ENCODE results near the gene SYNC.
"Not testable (repeated sequence)": the region's sequence is repeated elsewhere in the genome, so short reads cannot be mapped to it uniquely, and the experiment has no call there.

The SYNC gene

DNA sequence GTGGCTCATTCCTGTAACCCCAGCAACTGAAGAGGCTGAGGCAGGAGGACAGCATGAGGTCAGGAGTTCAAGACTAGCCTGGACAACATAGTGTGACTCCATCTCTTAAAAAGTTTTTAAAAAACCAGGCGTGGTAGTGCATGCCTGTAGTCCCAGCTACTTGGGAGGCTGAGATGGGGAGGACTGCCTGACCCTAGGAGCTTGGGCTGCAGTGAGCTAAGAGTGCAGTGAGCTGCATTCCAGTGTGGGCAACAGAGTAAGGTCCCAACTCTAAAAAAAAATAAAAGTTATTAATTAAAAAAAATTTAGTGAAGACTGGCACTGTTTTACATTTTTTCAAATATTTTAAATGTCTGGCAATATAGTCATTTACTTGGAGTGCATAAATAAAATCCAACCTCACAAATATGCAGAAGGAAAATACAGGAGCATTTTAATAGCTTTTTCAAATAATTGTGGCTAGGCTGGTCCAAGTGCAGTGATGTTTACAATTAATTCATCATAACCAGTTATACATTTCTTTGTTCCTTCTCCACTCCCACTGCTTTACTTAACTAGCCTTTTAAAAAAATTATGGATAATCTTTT is 63.0 kb downstream of the SYNC start:
- no peak for DNase-seq

- DNase-seq = no peak
Measured at GRCh38 chr1:32636914-32637645, 65.5 kb downstream of the SYNC start.

GRCh38 chr1:32635508-32636277 is 66.9 kb downstream of the SYNC start:
- no peak for DNase-seq

DNA sequence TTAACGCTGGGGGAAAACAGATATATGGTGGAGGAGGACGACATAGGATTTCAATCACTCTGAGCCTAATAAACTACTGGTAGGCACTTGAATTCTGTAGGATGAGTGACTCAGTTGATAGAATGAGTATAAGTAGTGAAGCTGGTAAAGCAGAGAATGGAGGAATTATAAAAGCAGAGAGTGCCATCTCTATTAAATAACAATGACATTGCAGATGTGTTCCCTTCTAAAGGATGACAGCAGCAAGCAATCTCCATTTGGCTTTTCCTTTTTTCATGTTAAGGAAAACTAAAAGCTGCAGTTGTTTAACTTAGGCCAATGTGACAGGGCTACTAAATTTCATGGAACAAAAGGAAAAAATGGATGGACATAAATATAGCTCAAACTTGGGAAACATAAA is 69.7 kb downstream of the SYNC start:
- no peak for DNase-seq

- not testable (repeated sequence) for DNase-seq
Measured at GRCh38 chr1:32630173-32630572, 72.4 kb downstream of the SYNC start.

Measured in femur (tissue), 1 donor.